Smooth muscle cell (in vitro differentiated cells): ENCODE data around the gene ARHGAP15. TPM values are rescaled to one million over a fixed set of nuclear protein-coding genes. Genes with fewer than 3 reads are reported as not detected.

ENCODE experiments used
- DNase-seq: peaks from one replicate; lab custom pipeline; 2025; ENCODE audit not compliant: unreplicated experiment; lab: John Stamatoyannopoulos, UW
- H2AFZ ChIP-seq: fragments of 200-600 bp; sonication (generic); 2 replicates; pipeline ENCODE4 v1.6.0; 2016; ENCODE audit warnings: antibody characterized with exemption, low read depth, mild to moderate bottlenecking
- H3F3A ChIP-seq: fragments of 200-600 bp; sonication (generic); 2 replicates; pipeline ENCODE4 v1.6.0; 2017; ENCODE audit warnings: antibody characterized with exemption, low read depth
- H3K27ac ChIP-seq: fragments of 200-600 bp; sonication (generic); 2 replicates; pipeline ENCODE4 v1.5.1; 2016; ENCODE audit warnings: low read depth, mild to moderate bottlenecking
- H3K27me3 ChIP-seq: fragments of 200-600 bp; sonication (generic); 2 replicates; pipeline ENCODE4 v1.6.1; 2016; ENCODE audit warnings: low read depth, mild to moderate bottlenecking
- H3K36me3 ChIP-seq: fragments of 200-600 bp; sonication (generic); 2 replicates; pipeline ENCODE4 v1.5.1; 2016; ENCODE audit warnings: low read depth
- H3K4me1 ChIP-seq: fragments of 200-600 bp; sonication (generic); 2 replicates; pipeline ENCODE4 v1.5.1; 2016; ENCODE audit warnings: low read depth
- H3K4me2 ChIP-seq: fragments of 200-600 bp; sonication (generic); 2 replicates; pipeline ENCODE4 v1.6.0; 2016; ENCODE audit warnings: mild to moderate bottlenecking
- H3K4me3 ChIP-seq: fragments of 200-600 bp; sonication (generic); 2 replicates; pipeline ENCODE4 v1.5.1; 2016; ENCODE audit warnings: mild to moderate bottlenecking
- H3K79me2 ChIP-seq: fragments of 200-600 bp; sonication (generic); 2 replicates; pipeline ENCODE4 v1.6.0; 2016; ENCODE audit warnings: low read depth, mild to moderate bottlenecking
- H3K9ac ChIP-seq: fragments of 200-600 bp; sonication (generic); 2 replicates; pipeline ENCODE4 v1.6.0; 2016; ENCODE audit warnings: low read depth
- H3K9me3 ChIP-seq: fragments of 200-600 bp; sonication (generic); replicated peaks from 2 replicates; pipeline ENCODE4 v1.5.1; 2016; ENCODE audit warnings: low read depth
- H4K20me1 ChIP-seq: fragments of 200-600 bp; sonication (generic); 2 replicates; pipeline ENCODE4 v1.6.0; 2016; ENCODE audit warnings: low read depth
- WGBS: methylation state at CpG from one replicate; pipeline ENCODE4 v1.1.7; 2016; ENCODE audit warnings: low lambda C conversion rate; 5-methylcytosine and 5-hydroxymethylcytosine counted together
- polyA plus RNA-seq: library from polyadenylated mRNA; unstranded; fragments of >200 nt; fragmentation: Nextera tagmentation; extraction: Ambion mirVana; gene quantifications from 2 replicates; pipeline ENCODE4 v1.2.1, GENCODE V29; 2016
- total RNA-seq: library from RNA; depleted of rRNA; stranded (reverse); fragments of >200 nt; gene quantifications from 2 replicates; pipeline ENCODE4 v1.2.3, GENCODE V29; 2014
- TF ChIP-seq, protein P1 (sequence below): fragments of 200-600 bp; sonication (generic); IDR thresholded peaks from 2 replicates; pipeline ENCODE4 v1.5.1; 2017; ENCODE audit warnings: borderline replicate concordance, mild to moderate bottlenecking, antibody characterized with exemption; ENCODE audit not compliant: insufficient read depth, poor library complexity, severe bottlenecking

Gene ARHGAP15
- total and polyA plus RNA-seq, 2 experiments from 2014 or later, result not detected

DNA sequence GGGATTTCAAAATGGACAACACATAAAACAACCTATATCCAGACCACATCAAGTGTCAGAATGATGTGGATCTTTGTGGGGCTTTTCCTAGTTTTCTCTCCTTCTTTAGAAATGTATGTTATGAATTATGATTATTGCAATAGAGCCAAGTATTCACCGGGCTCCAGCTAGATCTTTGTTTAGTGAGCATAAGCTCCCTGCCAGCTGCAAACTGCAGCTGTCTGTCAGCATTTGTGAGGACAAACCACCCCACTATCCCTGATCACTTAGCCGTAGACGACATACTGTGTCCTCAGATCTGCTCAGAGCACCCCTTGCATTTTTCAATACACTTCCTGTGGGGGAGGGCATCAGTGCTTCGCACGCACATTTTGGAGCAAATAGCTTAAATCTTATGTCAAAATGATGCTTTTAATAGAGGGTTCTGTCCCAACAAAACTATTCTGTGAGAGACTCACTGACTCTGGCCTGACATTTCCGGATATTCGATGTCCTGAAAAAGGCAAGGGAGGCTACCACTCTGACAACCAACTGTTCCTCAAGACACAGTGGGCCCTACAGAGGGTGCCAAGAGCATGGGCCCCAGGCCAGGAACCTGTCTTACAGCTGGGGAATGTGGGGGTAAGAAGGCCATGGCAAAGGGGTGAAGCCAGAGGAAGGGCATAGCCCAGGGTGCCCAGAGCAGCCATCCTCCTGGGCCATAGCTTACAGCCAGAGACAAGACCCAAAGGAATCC lies 346.0 kb downstream of the ARHGAP15 start:
- no peak overlapping the region for H3K9ac ChIP-seq
- no peaks in the 10 kb centered on the region for H4K20me1 ChIP-seq
- peaks cover 3% of the 10 kb centered on the region for H3K4me1 ChIP-seq
- no peaks in the 10 kb centered on the region for H3K9me3 ChIP-seq
- H3K36me3 ChIP-seq, result no peaks in the 10 kb centered on the region
- 91% methylated on average over 7 of the region's 7 CpGs for WGBS
- H3K79me2 ChIP-seq, result no peaks in the 10 kb centered on the region
- no peak overlapping the region for H3K4me2 ChIP-seq
- TF ChIP-seq, protein P1, sequence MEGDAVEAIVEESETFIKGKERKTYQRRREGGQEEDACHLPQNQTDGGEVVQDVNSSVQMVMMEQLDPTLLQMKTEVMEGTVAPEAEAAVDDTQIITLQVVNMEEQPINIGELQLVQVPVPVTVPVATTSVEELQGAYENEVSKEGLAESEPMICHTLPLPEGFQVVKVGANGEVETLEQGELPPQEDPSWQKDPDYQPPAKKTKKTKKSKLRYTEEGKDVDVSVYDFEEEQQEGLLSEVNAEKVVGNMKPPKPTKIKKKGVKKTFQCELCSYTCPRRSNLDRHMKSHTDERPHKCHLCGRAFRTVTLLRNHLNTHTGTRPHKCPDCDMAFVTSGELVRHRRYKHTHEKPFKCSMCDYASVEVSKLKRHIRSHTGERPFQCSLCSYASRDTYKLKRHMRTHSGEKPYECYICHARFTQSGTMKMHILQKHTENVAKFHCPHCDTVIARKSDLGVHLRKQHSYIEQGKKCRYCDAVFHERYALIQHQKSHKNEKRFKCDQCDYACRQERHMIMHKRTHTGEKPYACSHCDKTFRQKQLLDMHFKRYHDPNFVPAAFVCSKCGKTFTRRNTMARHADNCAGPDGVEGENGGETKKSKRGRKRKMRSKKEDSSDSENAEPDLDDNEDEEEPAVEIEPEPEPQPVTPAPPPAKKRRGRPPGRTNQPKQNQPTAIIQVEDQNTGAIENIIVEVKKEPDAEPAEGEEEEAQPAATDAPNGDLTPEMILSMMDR, result no peak
- H3K27me3 ChIP-seq, result no peaks in the 10 kb centered on the region
- H2AFZ ChIP-seq, result no peak overlapping the region
- H3K27ac ChIP-seq, result no peak overlapping the region
- DNase-seq, result no peak
- no peaks in the 10 kb centered on the region for H3F3A ChIP-seq
- no peak overlapping the region for H3K4me3 ChIP-seq

DNA sequence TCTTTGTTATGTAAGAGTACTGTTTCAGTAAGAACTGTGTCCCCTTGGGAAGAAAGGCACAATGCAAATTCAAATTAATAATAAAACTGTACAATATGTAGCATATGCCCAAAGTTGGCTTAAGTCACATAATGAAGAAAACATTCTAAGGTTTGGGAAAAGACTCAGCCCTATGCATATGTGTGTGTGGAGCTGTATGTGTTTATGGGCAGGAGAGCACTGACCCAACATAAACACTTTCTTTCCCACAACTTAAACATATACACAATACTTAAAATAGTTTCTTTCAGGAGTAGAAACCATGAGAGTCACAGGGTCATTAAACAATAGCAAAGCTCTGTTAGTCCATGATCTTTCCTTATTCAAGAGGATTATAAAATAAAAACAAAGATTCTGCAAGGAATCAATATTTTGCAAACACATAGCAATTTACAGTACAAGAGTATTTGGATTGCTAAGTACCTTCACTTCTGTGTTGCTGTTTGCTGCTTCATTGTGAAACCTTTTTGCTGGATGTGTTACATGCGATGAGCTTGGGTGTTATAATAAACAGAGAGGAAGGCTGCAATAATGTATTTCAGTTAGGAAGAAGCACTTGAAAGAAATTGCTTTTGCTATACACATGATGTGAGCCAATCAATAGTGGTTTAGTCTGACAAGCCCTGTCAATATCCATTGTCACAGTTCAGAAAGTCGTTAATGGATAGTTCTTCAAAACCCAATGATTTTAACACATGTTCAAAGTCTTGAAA lies 347.3 kb downstream of the ARHGAP15 start:
- no peak overlapping the region for H3K4me2 ChIP-seq
- no peak overlapping the region for H2AFZ ChIP-seq
- no peaks in the 10 kb centered on the region for H4K20me1 ChIP-seq
- H3K27ac ChIP-seq, result no peak overlapping the region
- no peak for DNase-seq
- H3K79me2 ChIP-seq, result no peaks in the 10 kb centered on the region
- H3K9me3 ChIP-seq, result no peaks in the 10 kb centered on the region
- H3F3A ChIP-seq, result no peaks in the 10 kb centered on the region
- H3K9ac ChIP-seq, result no peak overlapping the region
- TF ChIP-seq, protein P1, result no peak
- H3K4me3 ChIP-seq, result no peak overlapping the region
- no peaks in the 10 kb centered on the region for H3K27me3 ChIP-seq
- no peaks in the 10 kb centered on the region for H3K36me3 ChIP-seq
- WGBS, result 93% methylated on average over 2 of the region's 2 CpGs
- H3K4me1 ChIP-seq, result peaks cover 6% of the 10 kb centered on the region

DNA sequence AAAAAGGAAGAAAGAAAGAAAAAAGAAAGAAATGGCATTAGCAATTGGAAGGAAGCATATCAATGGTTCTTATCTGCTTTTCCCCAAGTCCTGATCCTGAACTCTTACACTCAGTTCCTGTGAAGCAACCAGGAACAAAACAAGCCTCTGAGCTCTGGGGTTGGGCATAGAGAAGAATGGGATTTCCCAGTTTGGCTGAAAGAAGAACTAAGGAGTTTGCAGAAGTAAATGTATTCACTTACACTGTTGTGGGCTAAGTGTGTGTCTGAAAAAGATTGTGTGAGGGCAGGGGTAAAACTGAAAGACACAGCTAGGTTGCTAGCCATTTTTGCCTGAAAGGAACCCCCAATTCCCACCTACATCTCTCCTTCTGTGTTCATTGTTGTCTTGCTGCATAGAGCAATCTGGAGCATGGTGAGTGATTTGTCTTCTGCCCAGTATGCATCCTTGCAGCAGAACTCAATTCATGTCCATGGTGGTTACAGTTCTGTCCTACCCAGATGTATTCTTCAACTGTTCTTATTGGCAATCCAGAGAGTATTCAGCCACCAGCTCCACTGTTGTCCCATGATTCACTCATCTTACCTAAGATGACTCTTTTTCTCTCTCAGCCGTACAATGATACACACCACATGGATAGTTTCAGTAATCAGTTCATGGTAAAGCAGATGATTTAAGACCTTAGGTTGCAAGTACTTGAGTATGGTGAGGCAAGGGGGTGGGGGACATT lies 348.7 kb downstream of the ARHGAP15 start:
- H3K4me1 ChIP-seq, result peaks cover 13% of the 10 kb centered on the region
- TF ChIP-seq, protein P1, result no peak
- no peaks in the 10 kb centered on the region for H3K79me2 ChIP-seq
- no peak overlapping the region for H3K27ac ChIP-seq
- no peaks in the 10 kb centered on the region for H3K27me3 ChIP-seq
- H3K9me3 ChIP-seq, result no peaks in the 10 kb centered on the region
- H3K36me3 ChIP-seq, result no peaks in the 10 kb centered on the region
- H4K20me1 ChIP-seq, result no peaks in the 10 kb centered on the region
- H3F3A ChIP-seq, result no peaks in the 10 kb centered on the region
- H2AFZ ChIP-seq, result no peak overlapping the region
- WGBS, result 86% methylated on average over 1 of the region's 1 CpG
- H3K4me3 ChIP-seq, result no peak overlapping the region
- DNase-seq, result no peak
- no peak overlapping the region for H3K4me2 ChIP-seq
- no peak overlapping the region for H3K9ac ChIP-seq
